ENCODE results near the gene PTMS.

DNA sequence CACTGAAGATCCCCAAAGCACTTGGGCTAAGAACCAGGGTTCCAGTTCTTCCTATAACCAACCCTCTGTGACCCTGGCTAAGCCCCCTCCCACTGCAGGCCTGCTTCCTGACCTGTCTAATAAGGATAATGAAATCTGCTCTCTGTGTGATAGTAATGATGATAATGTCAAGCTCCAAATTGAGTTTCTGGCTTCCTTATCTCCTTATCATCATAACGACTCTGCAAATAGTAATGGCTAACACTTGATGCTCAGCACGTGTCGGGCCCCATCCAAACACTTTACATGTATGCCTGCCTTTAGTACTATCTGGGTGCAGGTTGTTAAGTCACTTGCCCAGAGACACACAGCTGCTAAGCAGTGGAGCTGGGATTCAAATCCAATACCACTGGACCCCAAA, 50.4 kb downstream of the PTMS start:
- TF ChIP-seq TOX (CRISPR knock-in tag; IDR thresholded peaks at IDR 0.05; ENCODE audit: borderline replicate concordance) = no peak
- TF ChIP-seq, protein P1, sequence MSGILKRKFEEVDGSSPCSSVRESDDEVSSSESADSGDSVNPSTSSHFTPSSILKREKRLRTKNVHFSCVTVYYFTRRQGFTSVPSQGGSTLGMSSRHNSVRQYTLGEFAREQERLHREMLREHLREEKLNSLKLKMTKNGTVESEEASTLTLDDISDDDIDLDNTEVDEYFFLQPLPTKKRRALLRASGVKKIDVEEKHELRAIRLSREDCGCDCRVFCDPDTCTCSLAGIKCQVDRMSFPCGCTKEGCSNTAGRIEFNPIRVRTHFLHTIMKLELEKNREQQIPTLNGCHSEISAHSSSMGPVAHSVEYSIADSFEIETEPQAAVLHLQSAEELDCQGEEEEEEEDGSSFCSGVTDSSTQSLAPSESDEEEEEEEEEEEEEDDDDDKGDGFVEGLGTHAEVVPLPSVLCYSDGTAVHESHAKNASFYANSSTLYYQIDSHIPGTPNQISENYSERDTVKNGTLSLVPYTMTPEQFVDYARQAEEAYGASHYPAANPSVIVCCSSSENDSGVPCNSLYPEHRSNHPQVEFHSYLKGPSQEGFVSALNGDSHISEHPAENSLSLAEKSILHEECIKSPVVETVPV (CRISPR knock-in tag; IDR thresholded peaks at IDR 0.05) = no peak
- TF ChIP-seq, protein P2, sequence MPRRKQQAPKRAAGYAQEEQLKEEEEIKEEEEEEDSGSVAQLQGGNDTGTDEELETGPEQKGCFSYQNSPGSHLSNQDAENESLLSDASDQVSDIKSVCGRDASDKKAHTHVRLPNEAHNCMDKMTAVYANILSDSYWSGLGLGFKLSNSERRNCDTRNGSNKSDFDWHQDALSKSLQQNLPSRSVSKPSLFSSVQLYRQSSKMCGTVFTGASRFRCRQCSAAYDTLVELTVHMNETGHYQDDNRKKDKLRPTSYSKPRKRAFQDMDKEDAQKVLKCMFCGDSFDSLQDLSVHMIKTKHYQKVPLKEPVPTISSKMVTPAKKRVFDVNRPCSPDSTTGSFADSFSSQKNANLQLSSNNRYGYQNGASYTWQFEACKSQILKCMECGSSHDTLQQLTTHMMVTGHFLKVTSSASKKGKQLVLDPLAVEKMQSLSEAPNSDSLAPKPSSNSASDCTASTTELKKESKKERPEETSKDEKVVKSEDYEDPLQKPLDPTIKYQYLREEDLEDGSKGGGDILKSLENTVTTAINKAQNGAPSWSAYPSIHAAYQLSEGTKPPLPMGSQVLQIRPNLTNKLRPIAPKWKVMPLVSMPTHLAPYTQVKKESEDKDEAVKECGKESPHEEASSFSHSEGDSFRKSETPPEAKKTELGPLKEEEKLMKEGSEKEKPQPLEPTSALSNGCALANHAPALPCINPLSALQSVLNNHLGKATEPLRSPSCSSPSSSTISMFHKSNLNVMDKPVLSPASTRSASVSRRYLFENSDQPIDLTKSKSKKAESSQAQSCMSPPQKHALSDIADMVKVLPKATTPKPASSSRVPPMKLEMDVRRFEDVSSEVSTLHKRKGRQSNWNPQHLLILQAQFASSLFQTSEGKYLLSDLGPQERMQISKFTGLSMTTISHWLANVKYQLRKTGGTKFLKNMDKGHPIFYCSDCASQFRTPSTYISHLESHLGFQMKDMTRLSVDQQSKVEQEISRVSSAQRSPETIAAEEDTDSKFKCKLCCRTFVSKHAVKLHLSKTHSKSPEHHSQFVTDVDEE (CRISPR knock-in tag; IDR thresholded peaks at IDR 0.05) = 0 out of 2 replicates have a peak, but pooled peaks have one; percentile 17
- TF ChIP-seq SNAI2 (CRISPR knock-in tag; IDR thresholded peaks at IDR 0.05) = no peak
- TF ChIP-seq POU6F1 (CRISPR knock-in tag; IDR thresholded peaks at IDR 0.05; ENCODE audit: borderline replicate concordance, low read depth) = no peak
- no peak for TF ChIP-seq OSR1 (CRISPR knock-in tag; IDR thresholded peaks at IDR 0.05)
- TF ChIP-seq CSDC2 (CRISPR knock-in tag; IDR thresholded peaks at IDR 0.05) = no peak
- TF ChIP-seq ARNTL (CRISPR knock-in tag; IDR thresholded peaks at IDR 0.05; ENCODE audit: borderline replicate concordance, low read depth) = no peak
- no peak for TF ChIP-seq ZC3H10 (CRISPR knock-in tag; IDR thresholded peaks at IDR 0.05)
- no peak for TF ChIP-seq PATZ1 (CRISPR knock-in tag; IDR thresholded peaks at IDR 0.05; ENCODE audit: borderline replicate concordance)
- no peak for TF ChIP-seq ZFP3 (CRISPR knock-in tag; IDR thresholded peaks at IDR 0.05)
- no peak for TF ChIP-seq RARB (CRISPR knock-in tag; IDR thresholded peaks at IDR 0.05)
- no peak for TF ChIP-seq ZNF70 (CRISPR knock-in tag; IDR thresholded peaks at IDR 0.05)

Data from SK-N-SH treated with all-trans-retinoic acid at 6 μM for 48 hours (cell line).